HepG2 (cell line): Measurements from ENCODE around the gene MLLT1.

Experiments used
- KLF6 ChIP-seq: IDR thresholded peaks from 2 replicates; pipeline ENCODE4 v1.8.0; 2016; ENCODE audit warnings: missing biosample characterization, missing genetic modification reagents
- POLR2A ChIP-seq, 2 experiments: IDR thresholded peaks; 2 replicates each; pipeline ENCODE4 v1.6.1; 2011; ENCODE audit warnings: low read depth in 2 of 2, low read length in 2 of 2, mild to moderate bottlenecking in 1 of 2, moderate library complexity in 1 of 2; ENCODE audit not compliant: insufficient read depth in 1 of 2
- TFDP1 ChIP-seq: IDR thresholded peaks from 2 replicates; pipeline ENCODE4 v1.6.1; 2016; ENCODE audit warnings: missing compliant biosample characterization, missing genetic modification reagents, borderline replicate concordance
- TF ChIP-seq, protein P1 (sequence below): sonication (generic); formaldehyde crosslinking; IDR thresholded peaks from 2 replicates; pipeline ENCODE4 v1.5.0; 2020; ENCODE audit warnings: mild to moderate bottlenecking, missing genetic modification reagents, moderate library complexity
- TF ChIP-seq, protein P2 (sequence below): sonication (generic); formaldehyde crosslinking; IDR thresholded peaks from 2 replicates; pipeline ENCODE4 v1.9.0; 2022; ENCODE audit warnings: missing genetic modification reagents, mild to moderate bottlenecking, borderline replicate concordance
- TF ChIP-seq, protein P3 (sequence below): sonication (generic); formaldehyde crosslinking; IDR thresholded peaks from 2 replicates; pipeline ENCODE4 v1.4.0; 2020; ENCODE audit warnings: mild to moderate bottlenecking, missing genetic modification reagents
- TF ChIP-seq, protein P4 (sequence below): sonication (generic); formaldehyde crosslinking; IDR thresholded peaks from 2 replicates; pipeline ENCODE4 v1.4.0; 2020; ENCODE audit warnings: mild to moderate bottlenecking, missing genetic modification reagents, borderline replicate concordance
- TF ChIP-seq, protein P5 (sequence below): IDR thresholded peaks from 2 replicates; pipeline ENCODE4 v1.6.1; 2016; ENCODE audit warnings: low read depth, borderline replicate concordance

- no peak for TF ChIP-seq KLF6 (CRISPR knock-in tag)
- TF ChIP-seq POLR2A (IDR thresholded peaks at IDR 0.05; ENCODE audit: insufficient read depth in 1 of 2, low read depth in 2 of 2, low read length in 2 of 2): no peak
- TF ChIP-seq, protein P1, sequence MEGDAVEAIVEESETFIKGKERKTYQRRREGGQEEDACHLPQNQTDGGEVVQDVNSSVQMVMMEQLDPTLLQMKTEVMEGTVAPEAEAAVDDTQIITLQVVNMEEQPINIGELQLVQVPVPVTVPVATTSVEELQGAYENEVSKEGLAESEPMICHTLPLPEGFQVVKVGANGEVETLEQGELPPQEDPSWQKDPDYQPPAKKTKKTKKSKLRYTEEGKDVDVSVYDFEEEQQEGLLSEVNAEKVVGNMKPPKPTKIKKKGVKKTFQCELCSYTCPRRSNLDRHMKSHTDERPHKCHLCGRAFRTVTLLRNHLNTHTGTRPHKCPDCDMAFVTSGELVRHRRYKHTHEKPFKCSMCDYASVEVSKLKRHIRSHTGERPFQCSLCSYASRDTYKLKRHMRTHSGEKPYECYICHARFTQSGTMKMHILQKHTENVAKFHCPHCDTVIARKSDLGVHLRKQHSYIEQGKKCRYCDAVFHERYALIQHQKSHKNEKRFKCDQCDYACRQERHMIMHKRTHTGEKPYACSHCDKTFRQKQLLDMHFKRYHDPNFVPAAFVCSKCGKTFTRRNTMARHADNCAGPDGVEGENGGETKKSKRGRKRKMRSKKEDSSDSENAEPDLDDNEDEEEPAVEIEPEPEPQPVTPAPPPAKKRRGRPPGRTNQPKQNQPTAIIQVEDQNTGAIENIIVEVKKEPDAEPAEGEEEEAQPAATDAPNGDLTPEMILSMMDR (CRISPR knock-in tag): no peak
- TF ChIP-seq, protein P2, sequence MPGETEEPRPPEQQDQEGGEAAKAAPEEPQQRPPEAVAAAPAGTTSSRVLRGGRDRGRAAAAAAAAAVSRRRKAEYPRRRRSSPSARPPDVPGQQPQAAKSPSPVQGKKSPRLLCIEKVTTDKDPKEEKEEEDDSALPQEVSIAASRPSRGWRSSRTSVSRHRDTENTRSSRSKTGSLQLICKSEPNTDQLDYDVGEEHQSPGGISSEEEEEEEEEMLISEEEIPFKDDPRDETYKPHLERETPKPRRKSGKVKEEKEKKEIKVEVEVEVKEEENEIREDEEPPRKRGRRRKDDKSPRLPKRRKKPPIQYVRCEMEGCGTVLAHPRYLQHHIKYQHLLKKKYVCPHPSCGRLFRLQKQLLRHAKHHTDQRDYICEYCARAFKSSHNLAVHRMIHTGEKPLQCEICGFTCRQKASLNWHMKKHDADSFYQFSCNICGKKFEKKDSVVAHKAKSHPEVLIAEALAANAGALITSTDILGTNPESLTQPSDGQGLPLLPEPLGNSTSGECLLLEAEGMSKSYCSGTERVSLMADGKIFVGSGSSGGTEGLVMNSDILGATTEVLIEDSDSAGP (CRISPR knock-in tag): no peak
- TF ChIP-seq, protein P3, sequence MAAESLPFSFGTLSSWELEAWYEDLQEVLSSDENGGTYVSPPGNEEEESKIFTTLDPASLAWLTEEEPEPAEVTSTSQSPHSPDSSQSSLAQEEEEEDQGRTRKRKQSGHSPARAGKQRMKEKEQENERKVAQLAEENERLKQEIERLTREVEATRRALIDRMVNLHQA (CRISPR knock-in tag): no peak
- TF ChIP-seq, protein P4, sequence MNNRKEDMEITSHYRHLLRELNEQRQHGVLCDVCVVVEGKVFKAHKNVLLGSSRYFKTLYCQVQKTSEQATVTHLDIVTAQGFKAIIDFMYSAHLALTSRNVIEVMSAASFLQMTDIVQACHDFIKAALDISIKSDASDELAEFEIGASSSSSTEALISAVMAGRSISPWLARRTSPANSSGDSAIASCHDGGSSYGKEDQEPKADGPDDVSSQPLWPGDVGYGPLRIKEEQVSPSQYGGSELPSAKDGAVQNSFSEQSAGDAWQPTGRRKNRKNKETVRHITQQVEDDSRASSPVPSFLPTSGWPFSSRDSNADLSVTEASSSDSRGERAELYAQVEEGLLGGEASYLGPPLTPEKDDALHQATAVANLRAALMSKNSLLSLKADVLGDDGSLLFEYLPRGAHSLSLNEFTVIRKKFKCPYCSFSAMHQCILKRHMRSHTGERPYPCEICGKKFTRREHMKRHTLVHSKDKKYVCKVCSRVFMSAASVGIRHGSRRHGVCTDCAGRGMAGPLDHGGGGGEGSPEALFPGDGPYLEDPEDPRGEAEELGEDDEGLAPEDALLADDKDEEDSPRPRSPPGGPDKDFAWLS: no peak
- TF ChIP-seq TFDP1 (CRISPR knock-in tag): no peak
- TF ChIP-seq, protein P5, sequence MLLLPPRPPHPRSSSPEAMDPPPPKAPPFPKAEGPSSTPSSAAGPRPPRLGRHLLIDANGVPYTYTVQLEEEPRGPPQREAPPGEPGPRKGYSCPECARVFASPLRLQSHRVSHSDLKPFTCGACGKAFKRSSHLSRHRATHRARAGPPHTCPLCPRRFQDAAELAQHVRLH (CRISPR knock-in tag): no peak
Observed at GRCh38 chr19:6213696-6214641, 65.8 kb downstream of the MLLT1 start.
